Measurements from ENCODE around the gene TRPT1. TPM values are rescaled to one million over a fixed set of nuclear protein-coding genes. Genes with fewer than 3 reads are reported as not detected.

Gene TRPT1
- total and polyA plus RNA-seq, 2 of the 4 experiments (the other 2 are of a cell fraction) = 63.2 to 81.9 TPM

DNA sequence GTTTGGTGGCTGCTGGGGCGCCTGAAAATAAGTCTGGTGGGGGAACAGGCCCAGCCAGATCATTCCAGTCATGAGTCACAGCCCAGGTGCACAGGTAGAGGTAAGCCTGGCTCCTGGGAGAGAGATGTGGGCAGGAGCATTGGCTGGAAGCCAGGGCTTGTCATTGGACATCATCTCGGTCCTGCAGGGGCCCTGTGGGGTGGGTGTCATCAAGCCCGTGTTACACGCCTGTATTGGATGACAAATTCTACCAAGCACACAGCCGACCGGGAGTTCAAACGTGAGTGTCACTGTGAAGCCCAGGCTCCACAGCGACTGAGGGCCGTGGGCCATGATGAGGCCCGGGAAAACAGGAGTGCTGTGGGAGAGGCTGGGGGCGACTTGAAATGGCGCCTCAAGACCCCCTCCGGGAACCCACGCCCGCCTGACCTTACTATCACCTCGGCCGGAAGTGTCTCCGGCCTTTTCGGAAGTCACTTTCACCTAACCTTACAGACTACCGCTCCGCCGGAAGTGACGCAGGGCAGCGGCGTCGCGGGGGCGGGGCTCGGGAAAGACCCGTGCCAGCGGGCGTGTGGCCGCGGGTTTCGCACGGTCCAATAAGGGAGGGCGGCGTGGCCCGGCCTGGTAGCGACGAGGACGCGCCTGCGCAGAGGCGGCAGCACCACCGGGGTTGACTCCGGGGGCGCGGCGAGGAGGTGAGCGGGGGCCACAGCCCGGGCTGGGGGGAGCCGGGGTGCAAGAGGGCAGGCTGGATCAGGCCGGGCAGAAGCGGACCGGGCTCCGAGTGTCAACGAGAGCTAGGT, 14.7 kb upstream of the TRPT1 start, which contains the start of gene FKBP2:
FKBP2 (plus strand) TSS at position 661 of the 806 bp plus-strand sequence. CDS start 1,293 bp downstream, outside the sequence.
- Histone ChIP-seq H4K20me1 (ENCODE audit: insufficient read depth, low read length) (peaks cover 21% of the 10 kb centered on the region), H3K9ac (ENCODE audit: low read depth, low read length) (peak within 1 kb of the TSS; percentile 74), H2BK5ac (ENCODE audit: low read depth, low read length, poor library complexity, severe bottlenecking) (peak within 1 kb of the TSS; percentile 92), H3K79me1 (ENCODE audit: low read depth in 1 of 2, low read length in 2 of 2) (peaks cover 23 to 42% of the 10 kb centered on the region in 2 experiments; a peak in 3 of 4 replicates), H3K56ac (ENCODE audit: extremely low read depth, insufficient read depth, low read length) (peak within 1 kb of the TSS; percentile 55; the same call in 1 of the 2 replicates), H3K4me1 (ENCODE audit: control insufficient read depth, insufficient read depth, low read length) (peaks cover 15% of the 10 kb centered on the region), H2BK20ac (ENCODE audit: low read depth, low read length) (no peak within 1 kb of the TSS), H3K4ac (ENCODE audit: low read depth, low read length) (peak within 1 kb of the TSS; percentile 94), H3K27me3 (ENCODE audit: control insufficient read depth, insufficient read depth, low read length) (no peaks in the 10 kb centered on the region), H3K9me1 (ENCODE audit: insufficient read depth, low read length) (peaks cover 14% of the 10 kb centered on the region), H3K4me3 (ENCODE audit: insufficient read depth, low read depth, low read length) (peak within 1 kb of the TSS; percentile 85), H3K14ac (replicated peaks; ENCODE audit: low read depth, low read length) (peak within 1 kb of the TSS; percentile 91), H4K5ac (ENCODE audit: low read depth, low read length) (peak within 1 kb of the TSS; percentile 90), H4K91ac (ENCODE audit: insufficient read depth, low read depth, low read length) (peak within 1 kb of the TSS; percentile 83), H3K9me3 (ENCODE audit: control insufficient read depth, insufficient read depth, low read length) (no peaks in the 10 kb centered on the region), H2BK120ac (ENCODE audit: low read depth, low read length) (peak within 1 kb of the TSS; percentile 82), H2BK15ac (ENCODE audit: low read depth, low read length) (peak within 1 kb of the TSS; percentile 35; the same call in 2 of the 3 replicates), H3K4me2 (ENCODE audit: low read depth, low read length) (peak within 1 kb of the TSS; percentile 97), H4K8ac (ENCODE audit: low read depth in 2 of 2, low read length in 2 of 2) (peak within 1 kb of the TSS; percentile 96 to 99), H3K18ac (ENCODE audit: low read depth, low read length) (peak within 1 kb of the TSS; percentile 47), H3K36me3 (ENCODE audit: control insufficient read depth, insufficient read depth, low read length) (peaks cover 31% of the 10 kb centered on the region), H3K27ac (ENCODE audit: insufficient read depth, low read length) (peak within 1 kb of the TSS; percentile 89), H2AFZ (replicated peaks; ENCODE audit: low read length, poor library complexity) (peak within 1 kb of the TSS; percentile 99), H2AK9ac (replicated peaks; ENCODE audit: low read depth, low read length, poor library complexity) (peak within 1 kb of the TSS; percentile 98), H3K23ac (ENCODE audit: low read depth, low read length) (peak within 1 kb of the TSS; percentile 61; the same call in 1 of the 2 replicates), H2AK5ac (ENCODE audit: low read depth, low read length) (peak within 1 kb of the TSS; percentile 73)
- in situ Hi-C loops (cut with MboI; ENCODE audit: low sequenced_read_pairs) = no loop called here
- ATAC-seq (ENCODE audit: low read depth) = peak; percentile 70
- whole genome bisulfite sequencing, 2 experiments (ENCODE audit: extremely low coverage in 2 of 2, insufficient read length in 1 of 2) = 0% methylated on average over 21 of the region's 58 CpGs; no CpG with 5 or more reads in 1 of the 2 experiments
- DNase-seq = peak; percentile 95
- no TSS peak for BruUV-seq (replicated peaks)
- intact Hi-C loops (cut with micrococcal nuclease) = loop anchor here (2.0 kb wide), 1 partner anchor 54 kb away; the partner anchor contains the start of gene STIP1
- ChIA-PET POLR2A (ENCODE audit: unreplicated experiment) (interaction anchor here (0.6 to 1.1 kb wide), 2 partner anchors 36 to 55 kb away, joined by 3 to 24 read pairs; no protein-coding TSS in a partner anchor), CTCF (interaction anchor here (0.6 to 2.5 kb wide), 3 partner anchors 36 to 882 kb away, joined by 3 to 8 read pairs (median 5); no protein-coding TSS in a partner anchor)
- peak; percentile 27; the same call in 1 of the 2 replicates for TF ChIP-seq MXI1 (IDR thresholded peaks at IDR 0.05; ENCODE audit: borderline replicate concordance, low read depth, low read length)
- TF ChIP-seq POLR2A (IDR thresholded peaks at IDR 0.05; ENCODE audit: low read depth, low read length) = peak; percentile 84
- TF ChIP-seq, protein P1, sequence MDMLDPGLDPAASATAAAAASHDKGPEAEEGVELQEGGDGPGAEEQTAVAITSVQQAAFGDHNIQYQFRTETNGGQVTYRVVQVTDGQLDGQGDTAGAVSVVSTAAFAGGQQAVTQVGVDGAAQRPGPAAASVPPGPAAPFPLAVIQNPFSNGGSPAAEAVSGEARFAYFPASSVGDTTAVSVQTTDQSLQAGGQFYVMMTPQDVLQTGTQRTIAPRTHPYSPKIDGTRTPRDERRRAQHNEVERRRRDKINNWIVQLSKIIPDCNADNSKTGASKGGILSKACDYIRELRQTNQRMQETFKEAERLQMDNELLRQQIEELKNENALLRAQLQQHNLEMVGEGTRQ (IDR thresholded peaks at IDR 0.05; ENCODE audit: low read depth, low read length) = peak; percentile 51
- TF ChIP-seq BHLHE40 (IDR thresholded peaks at IDR 0.05; ENCODE audit: low read depth, low read length) = peak; percentile 94
- TF ChIP-seq CHD1 (IDR thresholded peaks at IDR 0.05; ENCODE audit: low read depth, low read length) = no peak
- dilution Hi-C loops (cut with HindIII; ENCODE audit: low sequenced_read_pairs, unreplicated experiment) = no loop called here

Data from IMR-90 (cell line).